Endothelial cell (in vitro differentiated cells): Measurements from ENCODE around the gene PRSS22. TPM values are rescaled to one million over a fixed set of nuclear protein-coding genes. Genes with fewer than 3 reads are reported as not detected.

Experiments used
- DNase-seq: peaks from one replicate; pipeline ENCODE4 v3.0.0; 2021; ENCODE audit warnings: low spot score
- H3K27ac Mint-ChIP-seq: one replicate; pipeline ENCODE4 v1.8.0; 2021; ENCODE audit warnings: mixed read lengths, inconsistent platforms; ENCODE audit not compliant: unreplicated experiment
- H3K27me3 Mint-ChIP-seq: one replicate; pipeline ENCODE4 v1.8.0; 2021; ENCODE audit warnings: mild to moderate bottlenecking, moderate library complexity, mixed read lengths, inconsistent platforms; ENCODE audit not compliant: unreplicated experiment
- H3K36me3 Mint-ChIP-seq: one replicate; pipeline ENCODE4 v1.8.0; 2021; ENCODE audit warnings: mild to moderate bottlenecking, low read depth, mixed read lengths, inconsistent platforms; ENCODE audit not compliant: unreplicated experiment
- H3K4me1 Mint-ChIP-seq: one replicate; pipeline ENCODE4 v1.8.0; 2021; ENCODE audit warnings: mild to moderate bottlenecking, mixed read lengths, inconsistent platforms; ENCODE audit not compliant: unreplicated experiment
- H3K4me3 Mint-ChIP-seq: one replicate; pipeline ENCODE4 v1.8.0; 2021; ENCODE audit warnings: mild to moderate bottlenecking, mixed read lengths, inconsistent platforms; ENCODE audit not compliant: unreplicated experiment
- H3K9me3 Mint-ChIP-seq: one replicate; pipeline ENCODE4 v1.8.0; 2021; ENCODE audit warnings: mixed read lengths, inconsistent platforms; ENCODE audit not compliant: unreplicated experiment
- total RNA-seq: library from RNA; stranded (reverse); fragmentation: NEBNext Ultra II Directional; extraction: Animal tissue kit (Norgen Biotek cat#: 25700); gene quantifications from one replicate; pipeline ENCODE4 v1.2.1, GENCODE V29; 2021; ENCODE audit not compliant: unreplicated experiment
- TF ChIP-seq, protein P1 (sequence below): fragments of 200-600 bp; sonication (generic); IDR thresholded peaks from one replicate; pipeline ENCODE4 v1.5.0; 2021; ENCODE audit warnings: antibody characterized with exemption; ENCODE audit not compliant: unreplicated experiment

Gene PRSS22
- total RNA-seq, 1 donor from 2014 or later, result 0.59 TPM

DNA sequence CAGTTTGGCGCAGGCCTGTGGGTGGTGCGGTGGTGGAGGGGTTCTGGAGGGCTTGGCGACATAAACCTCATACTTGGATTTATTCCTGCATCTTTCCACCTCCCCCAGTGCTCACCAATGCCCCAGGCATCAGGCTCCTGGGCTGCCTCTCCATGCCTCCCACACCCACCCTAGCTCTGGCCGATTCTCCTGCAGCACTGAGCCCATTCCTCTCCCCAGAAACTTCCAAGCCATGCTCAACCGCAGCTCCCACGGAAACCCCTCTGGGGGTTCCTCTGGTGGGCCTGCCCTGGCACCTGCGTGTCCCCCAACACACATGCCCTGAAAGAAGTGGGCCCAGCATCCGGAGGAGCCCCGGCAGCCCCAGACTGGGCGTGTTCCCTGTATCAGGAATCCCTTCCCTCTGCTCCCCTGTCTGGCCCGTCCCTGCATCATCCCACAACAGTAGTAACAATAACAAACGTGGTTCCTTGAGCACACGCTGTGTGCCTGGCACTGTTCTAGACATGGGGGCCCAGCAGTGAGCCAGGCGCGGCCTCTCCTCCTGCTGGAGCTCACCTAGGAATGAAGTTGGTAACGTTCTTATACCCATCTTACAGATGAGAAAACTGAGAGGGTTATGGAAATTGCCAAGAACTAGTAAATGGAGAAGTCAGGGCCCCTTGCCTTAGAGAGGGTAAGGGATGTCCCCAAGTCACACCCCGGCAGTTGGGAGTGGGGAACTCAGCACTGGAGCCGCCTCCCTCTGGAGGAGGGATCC lies 38.6 kb downstream of the PRSS22 start:
- Mint-ChIP-seq H3K27me3 (peaks cover 13% of the 10 kb centered on the region), H3K36me3 (no peaks in the 10 kb centered on the region), H3K4me1 (no peaks in the 10 kb centered on the region), H3K9me3 (no peaks in the 10 kb centered on the region), H3K4me3 (no peak overlapping the region), H3K27ac (no peak overlapping the region)
- TF ChIP-seq, protein P1, sequence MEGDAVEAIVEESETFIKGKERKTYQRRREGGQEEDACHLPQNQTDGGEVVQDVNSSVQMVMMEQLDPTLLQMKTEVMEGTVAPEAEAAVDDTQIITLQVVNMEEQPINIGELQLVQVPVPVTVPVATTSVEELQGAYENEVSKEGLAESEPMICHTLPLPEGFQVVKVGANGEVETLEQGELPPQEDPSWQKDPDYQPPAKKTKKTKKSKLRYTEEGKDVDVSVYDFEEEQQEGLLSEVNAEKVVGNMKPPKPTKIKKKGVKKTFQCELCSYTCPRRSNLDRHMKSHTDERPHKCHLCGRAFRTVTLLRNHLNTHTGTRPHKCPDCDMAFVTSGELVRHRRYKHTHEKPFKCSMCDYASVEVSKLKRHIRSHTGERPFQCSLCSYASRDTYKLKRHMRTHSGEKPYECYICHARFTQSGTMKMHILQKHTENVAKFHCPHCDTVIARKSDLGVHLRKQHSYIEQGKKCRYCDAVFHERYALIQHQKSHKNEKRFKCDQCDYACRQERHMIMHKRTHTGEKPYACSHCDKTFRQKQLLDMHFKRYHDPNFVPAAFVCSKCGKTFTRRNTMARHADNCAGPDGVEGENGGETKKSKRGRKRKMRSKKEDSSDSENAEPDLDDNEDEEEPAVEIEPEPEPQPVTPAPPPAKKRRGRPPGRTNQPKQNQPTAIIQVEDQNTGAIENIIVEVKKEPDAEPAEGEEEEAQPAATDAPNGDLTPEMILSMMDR, result no peak
- no peak for DNase-seq

DNA sequence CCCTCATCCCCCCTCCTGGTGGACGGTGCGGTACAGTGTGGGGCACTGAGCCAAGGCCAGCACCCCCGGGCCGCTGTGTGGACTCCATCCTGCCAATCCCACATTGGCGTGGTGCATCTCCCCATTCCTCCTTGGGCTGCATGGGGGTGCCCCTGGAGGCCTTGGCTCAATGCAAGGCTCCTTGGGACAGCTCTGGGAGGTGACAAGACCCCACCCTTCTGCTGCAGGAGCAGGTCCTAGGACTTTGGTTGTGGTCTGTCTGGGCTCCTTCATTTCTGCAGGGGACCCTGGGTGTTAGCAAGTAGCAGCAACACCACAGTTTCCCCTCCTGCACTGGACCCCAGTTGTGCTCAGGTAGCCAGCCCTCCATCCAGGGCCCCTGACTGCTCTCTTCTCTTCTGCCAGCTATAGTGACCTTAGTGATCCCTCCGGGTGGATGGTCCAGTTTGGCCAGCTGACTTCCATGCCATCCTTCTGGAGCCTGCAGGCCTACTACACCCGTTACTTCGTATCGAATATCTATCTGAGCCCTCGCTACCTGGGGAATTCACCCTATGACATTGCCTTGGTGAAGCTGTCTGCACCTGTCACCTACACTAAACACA lies 39.6 kb downstream of the PRSS22 start:
- TF ChIP-seq, protein P1, result no peak
- H3K36me3 Mint-ChIP-seq, result no peaks in the 10 kb centered on the region
- peaks cover 12% of the 10 kb centered on the region for H3K27me3 Mint-ChIP-seq
- H3K27ac Mint-ChIP-seq, result no peak overlapping the region
- no peaks in the 10 kb centered on the region for H3K4me1 Mint-ChIP-seq
- no peaks in the 10 kb centered on the region for H3K9me3 Mint-ChIP-seq
- DNase-seq, result no peak
- peak overlapping the region; percentile 23 for H3K4me3 Mint-ChIP-seq

DNA sequence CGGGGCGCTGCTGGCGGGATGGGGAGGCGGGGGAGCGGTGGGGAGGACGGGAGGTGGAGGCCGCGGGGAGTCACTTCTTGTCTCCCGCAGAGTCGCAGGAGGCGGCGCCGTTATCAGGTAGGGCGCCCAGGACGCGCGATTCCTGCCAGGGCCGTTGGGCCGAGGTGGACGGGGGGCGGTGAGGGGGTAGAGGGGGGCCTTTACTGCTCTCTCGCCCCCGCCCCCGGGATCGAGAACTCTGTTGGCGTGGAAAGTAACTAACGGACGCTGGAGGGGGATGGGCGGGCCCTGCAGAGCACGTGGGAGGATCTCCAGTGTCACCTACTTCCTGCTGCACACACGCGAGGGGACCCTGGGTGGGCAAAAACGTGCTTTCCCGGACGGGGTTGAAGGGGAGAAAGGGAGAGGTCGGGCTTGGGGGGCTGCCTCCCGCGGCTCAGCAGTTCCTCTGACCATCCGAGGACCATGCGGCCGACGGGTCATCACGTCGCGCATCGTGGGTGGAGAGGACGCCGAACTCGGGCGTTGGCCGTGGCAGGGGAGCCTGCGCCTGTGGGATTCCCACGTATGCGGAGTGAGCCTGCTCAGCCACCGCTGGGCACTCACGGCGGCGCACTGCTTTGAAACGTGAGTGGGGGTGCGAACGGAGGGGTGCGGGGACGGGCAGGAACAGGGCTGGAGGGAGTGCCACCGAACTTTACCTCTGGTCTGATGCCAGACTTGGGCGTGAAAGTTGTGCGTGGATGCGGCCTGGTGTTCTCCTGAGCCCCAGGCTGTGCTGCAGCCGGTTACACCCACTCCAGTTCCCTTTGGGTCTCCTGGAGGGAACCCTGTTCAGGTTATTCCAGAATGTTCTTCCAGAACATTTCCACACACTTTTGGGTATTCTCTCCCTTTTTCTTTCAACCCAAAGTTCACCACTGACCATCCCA lies 40.4 kb downstream of the PRSS22 start:
- H3K36me3 Mint-ChIP-seq, result no peaks in the 10 kb centered on the region
- H3K4me3 Mint-ChIP-seq, result no peak overlapping the region
- H3K27me3 Mint-ChIP-seq, result peaks cover 12% of the 10 kb centered on the region
- H3K27ac Mint-ChIP-seq, result no peak overlapping the region
- DNase-seq, result no peak
- H3K9me3 Mint-ChIP-seq, result no peaks in the 10 kb centered on the region
- TF ChIP-seq, protein P1, result no peak
- no peaks in the 10 kb centered on the region for H3K4me1 Mint-ChIP-seq

DNA sequence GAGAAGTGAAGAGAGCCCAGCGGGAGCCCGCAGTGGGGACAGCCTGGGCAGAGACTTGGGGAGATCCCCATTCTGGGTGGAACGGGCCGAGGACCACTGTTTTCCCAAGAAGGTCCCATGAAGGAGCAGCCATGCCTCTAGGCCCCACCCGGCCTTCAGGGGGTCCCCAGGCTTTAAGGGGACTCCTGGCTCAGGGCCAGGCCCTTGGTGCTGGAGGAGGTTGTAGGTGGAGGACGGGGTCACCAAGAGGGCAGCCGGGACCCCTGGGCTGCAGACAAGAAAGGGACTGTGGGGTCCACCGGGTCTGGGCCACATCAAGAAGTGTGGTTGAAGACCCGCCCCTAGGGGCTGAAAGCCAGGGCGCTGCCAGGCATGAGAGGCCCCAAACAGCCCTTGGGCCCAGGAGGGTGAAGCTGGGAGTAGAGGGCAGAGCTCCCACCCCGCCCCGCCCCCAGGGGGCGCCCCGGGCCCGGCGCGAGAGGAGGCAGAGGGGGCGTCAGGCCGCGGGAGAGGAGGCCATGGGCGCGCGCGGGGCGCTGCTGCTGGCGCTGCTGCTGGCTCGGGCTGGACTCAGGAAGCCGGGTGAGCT lies 41.1 kb downstream of the PRSS22 start, which contains the start of gene PRSS21:
Gene PRSS21 (plus strand): TSS at position 487 of the 589 bp plus-strand sequence. CDS start 32 bp downstream, at position 519.
- DNase-seq, result no peak
- TF ChIP-seq, protein P1, result peak; percentile 33

More for the DNA sequence above, 41.1 kb downstream of the PRSS22 start, which contains the start of gene PRSS21:
- H3K9me3 Mint-ChIP-seq, result no peaks in the 10 kb centered on the region
- peaks cover 12% of the 10 kb centered on the region for H3K27me3 Mint-ChIP-seq
- no peak within 1 kb of the TSS for H3K4me3 Mint-ChIP-seq
- no peaks in the 10 kb centered on the region for H3K36me3 Mint-ChIP-seq
- no peak within 1 kb of the TSS for H3K27ac Mint-ChIP-seq
- H3K4me1 Mint-ChIP-seq, result no peaks in the 10 kb centered on the region
